HUES48 (cell line): Measurements from ENCODE around the gene CTBP2.

ENCODE experiments used
- H3K27ac ChIP-seq: one replicate; pipeline ENCODE4 v1.7.0; 2013; ENCODE audit warnings: low read depth, low read length, inconsistent platforms
- H3K27me3 ChIP-seq: 2 replicates; pipeline ENCODE4 v1.6.1; 2013; ENCODE audit warnings: mild to moderate bottlenecking, low read length; ENCODE audit not compliant: control insufficient read depth, insufficient read depth
- H3K36me3 ChIP-seq: 2 replicates; pipeline ENCODE4 v1.6.1; 2013; ENCODE audit warnings: low read length; ENCODE audit not compliant: control insufficient read depth, insufficient read depth
- H3K4me1 ChIP-seq: 2 replicates; pipeline ENCODE4 v1.6.1; 2013; ENCODE audit warnings: mild to moderate bottlenecking, low read length; ENCODE audit not compliant: control insufficient read depth, insufficient read depth
- H3K4me3 ChIP-seq: 2 replicates; pipeline ENCODE4 v1.5.1; 2013; ENCODE audit warnings: mild to moderate bottlenecking, low read depth, low read length
- H3K9ac ChIP-seq: 2 replicates; pipeline ENCODE4 v1.6.1; 2013; ENCODE audit warnings: mild to moderate bottlenecking, low read depth, low read length, moderate library complexity
- H3K9me3 ChIP-seq: 2 replicates; pipeline ENCODE4 v1.6.1; 2013; ENCODE audit warnings: low read length; ENCODE audit not compliant: control insufficient read depth, insufficient read depth

The CTBP2 gene

GRCh38 chr10:125080984-125081383, 79.4 kb downstream of the CTBP2 start:
- H3K27me3 ChIP-seq: no peaks in the 10 kb centered on the region
- H3K4me1 ChIP-seq: peaks cover 9% of the 10 kb centered on the region; the same call in 1 of the 2 replicates
- no peak overlapping the region for H3K4me3 ChIP-seq
- H3K27ac ChIP-seq: no peak overlapping the region
- peaks cover 62% of the 10 kb centered on the region for H3K36me3 ChIP-seq
- no peak overlapping the region for H3K9ac ChIP-seq
- no peaks in the 10 kb centered on the region for H3K9me3 ChIP-seq

GRCh38 chr10:125080296-125080695, 80.1 kb downstream of the CTBP2 start:
- Histone ChIP-seq H3K4me3 (no peak overlapping the region), H3K9me3 (no peaks in the 10 kb centered on the region), H3K27ac (no peak overlapping the region), H3K36me3 (peaks cover 63% of the 10 kb centered on the region), H3K9ac (no peak overlapping the region), H3K4me1 (peaks cover 8% of the 10 kb centered on the region; the same call in 1 of the 2 replicates), H3K27me3 (no peaks in the 10 kb centered on the region)

GRCh38 chr10:125079091-125079600, 81.2 kb downstream of the CTBP2 start:
- Histone ChIP-seq H3K9ac (no peak overlapping the region), H3K27ac (no peak overlapping the region), H3K4me3 (no peak overlapping the region), H3K9me3 (no peaks in the 10 kb centered on the region), H3K27me3 (no peaks in the 10 kb centered on the region), H3K36me3 (peaks cover 70% of the 10 kb centered on the region), H3K4me1 (no peaks in the 10 kb centered on the region)

GRCh38 chr10:125076891-125077541, 83.3 kb downstream of the CTBP2 start:
- H3K9me3 ChIP-seq: no peaks in the 10 kb centered on the region
- no peaks in the 10 kb centered on the region for H3K27me3 ChIP-seq
- no peak overlapping the region for H3K9ac ChIP-seq
- H3K4me3 ChIP-seq: no peak overlapping the region
- H3K4me1 ChIP-seq: no peaks in the 10 kb centered on the region
- H3K36me3 ChIP-seq: peaks cover 83% of the 10 kb centered on the region
- H3K27ac ChIP-seq: no peak overlapping the region

- Histone ChIP-seq H3K27me3 (no peaks in the 10 kb centered on the region), H3K9me3 (no peaks in the 10 kb centered on the region), H3K4me3 (no peak overlapping the region), H3K9ac (no peak overlapping the region), H3K4me1 (no peaks in the 10 kb centered on the region), H3K27ac (no peak overlapping the region), H3K36me3 (peaks cover 82% of the 10 kb centered on the region)
Observed at GRCh38 chr10:125076121-125076825, 84.1 kb downstream of the CTBP2 start.

- Histone ChIP-seq H3K9me3 (no peaks in the 10 kb centered on the region), H3K36me3 (peaks cover 67% of the 10 kb centered on the region), H3K27me3 (no peaks in the 10 kb centered on the region), H3K9ac (no peak overlapping the region), H3K4me1 (no peaks in the 10 kb centered on the region), H3K27ac (no peak overlapping the region), H3K4me3 (no peak overlapping the region)
Observed at GRCh38 chr10:125073996-125074395, 86.4 kb downstream of the CTBP2 start.

GRCh38 chr10:125072794-125073193, 87.6 kb downstream of the CTBP2 start:
- H3K4me3 ChIP-seq: no peak overlapping the region
- H3K27ac ChIP-seq: no peak overlapping the region
- no peak overlapping the region for H3K9ac ChIP-seq
- H3K27me3 ChIP-seq: no peaks in the 10 kb centered on the region
- no peaks in the 10 kb centered on the region for H3K9me3 ChIP-seq
- no peaks in the 10 kb centered on the region for H3K4me1 ChIP-seq
- H3K36me3 ChIP-seq: peaks cover 79% of the 10 kb centered on the region

- H3K4me3 ChIP-seq: no peak overlapping the region
- no peaks in the 10 kb centered on the region for H3K27me3 ChIP-seq
- no peaks in the 10 kb centered on the region for H3K9me3 ChIP-seq
- H3K36me3 ChIP-seq: peaks cover 78% of the 10 kb centered on the region
- no peak overlapping the region for H3K27ac ChIP-seq
- H3K4me1 ChIP-seq: 0 out of 2 replicates have a peak, but pooled peaks cover 3% of the 10 kb centered on the region
- no peak overlapping the region for H3K9ac ChIP-seq
Observed at GRCh38 chr10:125071008-125071407, 89.4 kb downstream of the CTBP2 start.

GRCh38 chr10:125068406-125068805, 92.0 kb downstream of the CTBP2 start:
- H3K4me1 ChIP-seq: peaks cover 22% of the 10 kb centered on the region

GRCh38 chr10:125067764-125068163, 92.6 kb downstream of the CTBP2 start:
- no peak overlapping the region for H3K4me3 ChIP-seq
- peaks cover 72% of the 10 kb centered on the region for H3K36me3 ChIP-seq
- peaks cover 28% of the 10 kb centered on the region for H3K4me1 ChIP-seq
- H3K27me3 ChIP-seq: no peaks in the 10 kb centered on the region
- no peaks in the 10 kb centered on the region for H3K9me3 ChIP-seq
- no peak overlapping the region for H3K27ac ChIP-seq
- H3K9ac ChIP-seq: no peak overlapping the region

More at GRCh38 chr10:125068406-125068805, 92.0 kb downstream of the CTBP2 start:
- Histone ChIP-seq H3K9ac (no peak overlapping the region), H3K27me3 (no peaks in the 10 kb centered on the region), H3K36me3 (peaks cover 73% of the 10 kb centered on the region), H3K27ac (no peak overlapping the region), H3K4me3 (no peak overlapping the region), H3K9me3 (no peaks in the 10 kb centered on the region)

GRCh38 chr10:125066764-125067450, 93.5 kb downstream of the CTBP2 start:
- peaks cover 65% of the 10 kb centered on the region for H3K36me3 ChIP-seq
- H3K4me3 ChIP-seq: no peak overlapping the region
- no peaks in the 10 kb centered on the region for H3K9me3 ChIP-seq
- H3K9ac ChIP-seq: no peak overlapping the region
- H3K27me3 ChIP-seq: no peaks in the 10 kb centered on the region
- no peak overlapping the region for H3K27ac ChIP-seq
- H3K4me1 ChIP-seq: peaks cover 28% of the 10 kb centered on the region
